SHP77 (cell line): ENCODE data around the gene TSPAN12.

Experiments used
- DNase-seq, 2 experiments: peaks; one replicate each; lab custom pipeline; 2025; lab: John Stamatoyannopoulos, UW

Gene TSPAN12

DNA sequence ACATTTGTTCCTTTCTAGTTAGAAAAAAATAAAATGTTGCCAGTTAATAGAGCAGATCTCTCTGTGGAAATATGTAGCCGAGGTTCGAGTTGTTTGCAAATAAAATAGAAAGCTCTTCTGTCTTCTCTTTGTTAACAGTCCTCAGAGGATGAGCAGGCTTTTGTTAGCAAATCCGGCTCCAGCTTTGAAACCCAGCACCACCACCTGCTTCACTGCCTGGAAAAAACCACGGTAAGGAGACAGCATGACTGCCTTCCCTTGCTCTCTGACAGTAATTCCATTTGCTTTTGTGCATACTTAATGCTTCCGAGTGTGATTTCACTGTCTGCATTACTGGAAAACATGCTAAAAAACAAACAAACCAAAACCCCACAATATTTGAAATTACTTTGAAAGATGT is 115.6 kb downstream of the TSPAN12 start:
- peak; percentile 93 to 94 for DNase-seq

DNA sequence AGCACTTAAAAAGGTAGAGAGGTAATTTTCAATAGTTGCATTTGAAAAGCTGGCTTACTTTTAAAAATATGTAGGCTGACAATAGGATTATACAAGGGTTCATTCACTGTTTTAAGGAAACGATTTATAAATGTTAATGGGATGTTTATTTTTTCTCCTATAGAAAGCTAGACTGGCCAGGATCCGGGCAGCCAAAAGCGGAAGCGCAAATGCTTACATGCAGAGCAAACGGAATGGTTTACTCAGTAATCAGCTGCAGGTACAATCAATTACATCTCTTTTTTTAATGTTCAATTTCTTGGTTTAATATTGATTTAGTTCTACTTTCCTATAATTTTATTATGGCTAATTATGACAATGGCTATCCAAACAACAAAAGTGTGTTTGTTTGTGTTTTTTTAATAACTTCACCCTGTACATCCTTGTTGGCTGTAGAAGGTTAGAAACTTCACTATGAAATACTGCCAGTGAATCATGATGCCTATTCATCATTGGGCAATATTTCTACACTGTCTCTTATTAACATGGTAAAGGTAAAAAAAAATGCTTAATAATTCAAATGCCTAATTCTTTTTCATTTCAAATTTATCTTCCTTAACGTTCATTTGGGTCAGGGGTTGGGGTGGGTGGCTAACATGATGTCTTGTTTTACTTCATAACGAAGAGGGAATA is 116.4 kb downstream of the TSPAN12 start:
- DNase-seq: peak; percentile 59 to 72

DNA sequence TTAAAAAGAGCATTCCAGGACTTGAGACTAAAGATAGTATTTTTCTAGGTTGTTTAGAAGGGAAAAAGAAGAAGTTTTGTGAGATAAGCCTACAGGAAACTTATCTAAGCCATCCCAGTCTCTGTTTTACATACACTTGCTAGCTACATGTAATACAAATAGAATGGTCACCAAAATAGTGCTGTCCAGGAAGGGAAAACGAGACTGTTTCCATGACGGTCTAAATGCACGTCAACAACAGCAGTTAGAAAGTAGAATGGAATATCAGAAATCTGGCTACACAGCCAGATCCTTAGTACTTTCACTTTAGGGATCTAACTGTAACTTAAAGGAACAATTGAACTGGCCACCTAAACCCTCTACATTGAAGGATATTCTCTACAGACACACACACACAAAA is 117.6 kb downstream of the TSPAN12 start:
- peak; percentile 28 to 48 for DNase-seq

DNA sequence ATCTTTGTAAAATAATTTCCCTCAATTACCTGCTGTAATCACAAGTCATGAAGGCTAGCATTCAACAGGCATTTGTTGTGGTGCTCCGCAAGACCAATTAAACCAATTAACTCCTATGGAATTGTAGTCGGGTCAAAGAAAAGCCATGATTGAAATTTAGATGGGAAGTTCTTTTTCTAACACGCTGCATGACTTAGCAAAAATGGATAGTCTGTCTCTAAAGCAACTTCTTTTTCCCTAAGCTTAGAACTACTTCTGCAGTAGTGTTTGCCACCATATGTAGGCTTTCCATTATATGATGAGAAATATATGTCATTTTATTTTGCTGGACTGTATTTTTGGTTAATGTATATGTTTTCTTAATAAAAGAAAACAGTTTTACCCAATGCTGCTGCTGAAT is 119.1 kb downstream of the TSPAN12 start:
- no peak for DNase-seq
